ENCODE data around the gene CTPS1. TPM values are rescaled to one million over a fixed set of nuclear protein-coding genes. Genes with fewer than 3 reads are reported as not detected.

CTPS1 gene
- polyA plus RNA-seq, 2 of the 4 experiments (the other 2 are of a cell fraction): 159 to 181 TPM

GRCh38 chr1:40951943-40952743, 27.4 kb upstream of the CTPS1 start:
- peak; percentile 77 to 80; a peak in 5 of 6 replicates for ATAC-seq
- FAIRE-seq: no peak
- Histone ChIP-seq H3K4me2 (peak overlapping the region; percentile 41; the same call in 2 of the 3 replicates), H3K27ac (peak overlapping the region; percentile 77 to 87), H3K9me3 (no peaks in the 10 kb centered on the region), H3K4me1 (peaks cover 34% of the 10 kb centered on the region), H3K4me3 (no peak overlapping the region)
- POLR2A ChIA-PET: interaction anchor here (1.6 to 8.9 kb wide), 2 partner anchors 28 to 90 kb away, joined by 12 to 128 read pairs; partner anchors contain the start of genes CITED4 and CTPS1
- TF ChIP-seq SMC3 (IDR thresholded peaks at IDR 0.05) (peak; percentile 96), ZC3H11A (IDR thresholded peaks at IDR 0.05) (no peak), RAD21 (conservative IDR thresholded peaks at IDR 0.05 in 1 of 2, IDR thresholded peaks at IDR 0.05 in 1 of 2) (peak; percentile 95 to 98), MAX (IDR thresholded peaks at IDR 0.05) (peak; percentile 76), HOXA7 (CRISPR knock-in tag; IDR thresholded peaks at IDR 0.05) (no peak), ZFP36 (IDR thresholded peaks at IDR 0.05; ENCODE audit: borderline replicate concordance, partially characterized antibody) (peak; percentile 63), JUN (IDR thresholded peaks at IDR 0.05) (0 out of 5 replicates have a peak, but pooled peaks of 1 of the 2 experiments have one; percentile 16)
- TF ChIP-seq, protein P1, sequence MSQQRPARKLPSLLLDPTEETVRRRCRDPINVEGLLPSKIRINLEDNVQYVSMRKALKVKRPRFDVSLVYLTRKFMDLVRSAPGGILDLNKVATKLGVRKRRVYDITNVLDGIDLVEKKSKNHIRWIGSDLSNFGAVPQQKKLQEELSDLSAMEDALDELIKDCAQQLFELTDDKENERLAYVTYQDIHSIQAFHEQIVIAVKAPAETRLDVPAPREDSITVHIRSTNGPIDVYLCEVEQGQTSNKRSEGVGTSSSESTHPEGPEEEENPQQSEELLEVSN (IDR thresholded peaks at IDR 0.05; ENCODE audit: borderline replicate concordance, low read depth): peak; percentile 61; the same call in 1 of the 2 replicates
- TF ChIP-seq, protein P2, sequence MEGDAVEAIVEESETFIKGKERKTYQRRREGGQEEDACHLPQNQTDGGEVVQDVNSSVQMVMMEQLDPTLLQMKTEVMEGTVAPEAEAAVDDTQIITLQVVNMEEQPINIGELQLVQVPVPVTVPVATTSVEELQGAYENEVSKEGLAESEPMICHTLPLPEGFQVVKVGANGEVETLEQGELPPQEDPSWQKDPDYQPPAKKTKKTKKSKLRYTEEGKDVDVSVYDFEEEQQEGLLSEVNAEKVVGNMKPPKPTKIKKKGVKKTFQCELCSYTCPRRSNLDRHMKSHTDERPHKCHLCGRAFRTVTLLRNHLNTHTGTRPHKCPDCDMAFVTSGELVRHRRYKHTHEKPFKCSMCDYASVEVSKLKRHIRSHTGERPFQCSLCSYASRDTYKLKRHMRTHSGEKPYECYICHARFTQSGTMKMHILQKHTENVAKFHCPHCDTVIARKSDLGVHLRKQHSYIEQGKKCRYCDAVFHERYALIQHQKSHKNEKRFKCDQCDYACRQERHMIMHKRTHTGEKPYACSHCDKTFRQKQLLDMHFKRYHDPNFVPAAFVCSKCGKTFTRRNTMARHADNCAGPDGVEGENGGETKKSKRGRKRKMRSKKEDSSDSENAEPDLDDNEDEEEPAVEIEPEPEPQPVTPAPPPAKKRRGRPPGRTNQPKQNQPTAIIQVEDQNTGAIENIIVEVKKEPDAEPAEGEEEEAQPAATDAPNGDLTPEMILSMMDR (IDR thresholded peaks at IDR 0.05): peak; percentile 87
- CTCF ChIA-PET: interaction anchor here (0.5 to 22.4 kb wide), 41 partner anchors 9 to 360 kb away, joined by 3 to 602 read pairs (median 4); partner anchors contain the start of genes CITED4 and CTPS1
- 29% methylated on average over 12 of the region's 17 CpGs for WGBS (ENCODE audit: missing lambda C conversion rate)
- peak; percentile 53 to 67 for DNase-seq (ENCODE audit: low read depth in 1 of 2, low spot score in 1 of 2)

DNA sequence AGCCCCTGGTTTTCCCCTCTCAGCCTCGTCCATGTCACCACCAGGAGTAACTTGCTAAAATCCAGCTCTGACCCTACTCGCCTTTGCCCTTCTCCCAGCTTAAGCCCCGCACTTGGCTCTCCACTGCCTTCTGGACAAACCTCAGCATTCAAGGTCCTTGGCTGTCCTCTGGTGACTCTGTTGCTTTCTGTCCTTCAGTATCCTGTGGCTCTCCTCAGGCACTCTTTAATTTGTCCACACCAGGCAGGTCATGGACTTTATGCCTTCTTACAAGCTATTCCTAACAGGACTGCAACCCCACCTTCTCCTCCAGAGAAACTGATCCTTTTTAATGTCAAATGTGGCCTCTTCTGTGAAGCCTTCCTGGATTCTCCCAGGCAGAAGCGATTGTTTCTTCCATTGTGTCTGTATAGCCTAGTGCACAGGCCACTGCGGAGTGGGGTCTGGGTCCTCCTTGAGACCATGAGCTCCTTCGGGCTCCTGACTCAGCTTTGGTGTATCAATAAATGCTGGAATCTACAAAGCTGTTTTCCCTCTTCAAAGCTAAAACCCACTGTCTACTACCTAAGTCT, 26.7 kb upstream of the CTPS1 start:
- DNase-seq (ENCODE audit: low read depth in 1 of 2, low spot score in 1 of 2): no peak
- Histone ChIP-seq H3K4me3 (no peak overlapping the region), H3K27ac (peak overlapping the region; percentile 77 to 87), H3K4me1 (peaks cover 34% of the 10 kb centered on the region), H3K4me2 (peak overlapping the region; percentile 41; the same call in 2 of the 3 replicates), H3K9me3 (no peaks in the 10 kb centered on the region)
- no peak for TF ChIP-seq SREBF2 (IDR thresholded peaks at IDR 0.05)
- TF ChIP-seq RAD21 (conservative IDR thresholded peaks at IDR 0.05 in 1 of 2, IDR thresholded peaks at IDR 0.05 in 1 of 2): 0 out of 5 replicates have a peak, but pooled peaks of 1 of the 2 experiments have one; percentile 4
- peak; percentile 78 for TF ChIP-seq ZFP36 (IDR thresholded peaks at IDR 0.05; ENCODE audit: borderline replicate concordance, partially characterized antibody)
- TF ChIP-seq, protein P2 (IDR thresholded peaks at IDR 0.05): peak; percentile 18; the same call in 2 of the 3 replicates
- ChIA-PET POLR2A (interaction anchor here (1.6 to 8.9 kb wide), 2 partner anchors 27 to 91 kb away, joined by 12 to 128 read pairs; partner anchors contain the start of genes CITED4 and CTPS1), CTCF (interaction anchor here (0.6 to 22.4 kb wide), 37 partner anchors 10 to 1566 kb away, joined by 3 to 602 read pairs (median 4); partner anchors contain the start of genes CITED4 and CTPS1)
- ATAC-seq: peak; percentile 35 to 38; a peak in 4 of 6 replicates
- 35% methylated on average over 6 of the region's 6 CpGs for WGBS (ENCODE audit: missing lambda C conversion rate)
- no peak for FAIRE-seq

GRCh38 chr1:40954626-40955025, 24.9 kb upstream of the CTPS1 start:
- Histone ChIP-seq H3K4me2 (peak overlapping the region; percentile 36), H3K27ac (peak overlapping the region; percentile 70 to 84), H3K9me3 (peaks cover 6% of the 10 kb centered on the region; the same call in 2 of the 3 replicates), H3K4me3 (no peak overlapping the region), H3K4me1 (peaks cover 23% of the 10 kb centered on the region)
- ChIA-PET POLR2A (interaction anchor here (8.9 kb wide), 1 partner anchor 92 kb away, joined by 128 read pairs; the partner anchor contains the start of gene CITED4), CTCF (interaction anchor here (0.9 to 22.4 kb wide), 9 partner anchors 9 to 182 kb away, joined by 3 to 602 read pairs (median 11); partner anchors contain the start of gene CITED4)
- FAIRE-seq (no peak), DNase-seq (ENCODE audit: low read depth in 1 of 2, low spot score in 1 of 2) (no peak), ATAC-seq (no peak)
- 81% methylated on average over 6 of the region's 9 CpGs for WGBS (ENCODE audit: missing lambda C conversion rate)
- TF ChIP-seq JUNB (IDR thresholded peaks at IDR 0.05) (no peak), EHMT2 (IDR thresholded peaks at IDR 0.05; ENCODE audit: low read depth) (no peak), RNF2 (IDR thresholded peaks at IDR 0.05; ENCODE audit: borderline replicate concordance, low read depth) (no peak), GATA3 (IDR thresholded peaks at IDR 0.05; ENCODE audit: borderline replicate concordance) (no peak), RARB (CRISPR knock-in tag; IDR thresholded peaks at IDR 0.05) (no peak), CHD2 (IDR thresholded peaks at IDR 0.05; ENCODE audit: low read length, partially characterized antibody) (no peak)
- TF ChIP-seq, protein P3, sequence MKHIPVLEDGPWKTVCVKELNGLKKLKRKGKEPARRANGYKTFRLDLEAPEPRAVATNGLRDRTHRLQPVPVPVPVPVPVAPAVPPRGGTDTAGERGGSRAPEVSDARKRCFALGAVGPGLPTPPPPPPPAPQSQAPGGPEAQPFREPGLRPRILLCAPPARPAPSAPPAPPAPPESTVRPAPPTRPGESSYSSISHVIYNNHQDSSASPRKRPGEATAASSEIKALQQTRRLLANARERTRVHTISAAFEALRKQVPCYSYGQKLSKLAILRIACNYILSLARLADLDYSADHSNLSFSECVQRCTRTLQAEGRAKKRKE (CRISPR knock-in tag; IDR thresholded peaks at IDR 0.05; ENCODE audit: low read depth): no peak
- TF ChIP-seq, protein P4, sequence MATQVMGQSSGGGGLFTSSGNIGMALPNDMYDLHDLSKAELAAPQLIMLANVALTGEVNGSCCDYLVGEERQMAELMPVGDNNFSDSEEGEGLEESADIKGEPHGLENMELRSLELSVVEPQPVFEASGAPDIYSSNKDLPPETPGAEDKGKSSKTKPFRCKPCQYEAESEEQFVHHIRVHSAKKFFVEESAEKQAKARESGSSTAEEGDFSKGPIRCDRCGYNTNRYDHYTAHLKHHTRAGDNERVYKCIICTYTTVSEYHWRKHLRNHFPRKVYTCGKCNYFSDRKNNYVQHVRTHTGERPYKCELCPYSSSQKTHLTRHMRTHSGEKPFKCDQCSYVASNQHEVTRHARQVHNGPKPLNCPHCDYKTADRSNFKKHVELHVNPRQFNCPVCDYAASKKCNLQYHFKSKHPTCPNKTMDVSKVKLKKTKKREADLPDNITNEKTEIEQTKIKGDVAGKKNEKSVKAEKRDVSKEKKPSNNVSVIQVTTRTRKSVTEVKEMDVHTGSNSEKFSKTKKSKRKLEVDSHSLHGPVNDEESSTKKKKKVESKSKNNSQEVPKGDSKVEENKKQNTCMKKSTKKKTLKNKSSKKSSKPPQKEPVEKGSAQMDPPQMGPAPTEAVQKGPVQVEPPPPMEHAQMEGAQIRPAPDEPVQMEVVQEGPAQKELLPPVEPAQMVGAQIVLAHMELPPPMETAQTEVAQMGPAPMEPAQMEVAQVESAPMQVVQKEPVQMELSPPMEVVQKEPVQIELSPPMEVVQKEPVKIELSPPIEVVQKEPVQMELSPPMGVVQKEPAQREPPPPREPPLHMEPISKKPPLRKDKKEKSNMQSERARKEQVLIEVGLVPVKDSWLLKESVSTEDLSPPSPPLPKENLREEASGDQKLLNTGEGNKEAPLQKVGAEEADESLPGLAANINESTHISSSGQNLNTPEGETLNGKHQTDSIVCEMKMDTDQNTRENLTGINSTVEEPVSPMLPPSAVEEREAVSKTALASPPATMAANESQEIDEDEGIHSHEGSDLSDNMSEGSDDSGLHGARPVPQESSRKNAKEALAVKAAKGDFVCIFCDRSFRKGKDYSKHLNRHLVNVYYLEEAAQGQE (IDR thresholded peaks at IDR 0.05): no peak

Measured in A549 (cell line).